GM19463 (cell line): Measurements from ENCODE around the gene CTSC.
"Not testable (repeated sequence)": the region's sequence is repeated elsewhere in the genome, so short reads cannot be mapped to it uniquely, and the experiment has no call there.

Source experiments
- ATAC-seq: cut with Tn5 transposase; IDR thresholded peaks from one replicate; pipeline ENCODE4 v1.9.1; 2021; ENCODE audit warnings: mild to moderate bottlenecking, moderate library complexity; ENCODE audit not compliant: unreplicated experiment

The CTSC gene

GRCh38 chr11:88353386-88353785, 15.8 kb upstream of the CTSC start:
- no peak for ATAC-seq

- ATAC-seq: no peak
Observed at GRCh38 chr11:88352139-88352538, 14.6 kb upstream of the CTSC start.

- no peak for ATAC-seq
Observed at GRCh38 chr11:88348870-88349269, 11.3 kb upstream of the CTSC start.

GRCh38 chr11:88345949-88346348, 8.4 kb upstream of the CTSC start:
- peak; percentile 34 for ATAC-seq

- peak; percentile 60 for ATAC-seq
Observed at GRCh38 chr11:88345408-88345807, 7.9 kb upstream of the CTSC start.

- no peak for ATAC-seq
Observed at GRCh38 chr11:88344869-88345268, 7.3 kb upstream of the CTSC start.

GRCh38 chr11:88341522-88342251, 4.2 kb upstream of the CTSC start:
- no peak for ATAC-seq

GRCh38 chr11:88340366-88340935, 2.9 kb upstream of the CTSC start:
- no peak for ATAC-seq

GRCh38 chr11:88337987-88338668, 592 bp upstream of the CTSC start:
- ATAC-seq: peak; percentile 54

GRCh38 chr11:88335284-88335683, 2.3 kb downstream of the CTSC start:
- no peak for ATAC-seq

- no peak for ATAC-seq
Observed at GRCh38 chr11:88333862-88334261, 3.7 kb downstream of the CTSC start.

- ATAC-seq: no peak
Observed at GRCh38 chr11:88332851-88333250, 4.7 kb downstream of the CTSC start.

GRCh38 chr11:88330826-88331428, 6.6 kb downstream of the CTSC start:
- no peak for ATAC-seq

- no peak for ATAC-seq
Observed at GRCh38 chr11:88329563-88330250, 7.8 kb downstream of the CTSC start.

GRCh38 chr11:88327462-88328143, 9.9 kb downstream of the CTSC start:
- peak; percentile 18 for ATAC-seq

- ATAC-seq: peak; percentile 55
Observed at GRCh38 chr11:88327061-88327460, 10.5 kb downstream of the CTSC start.

GRCh38 chr11:88326099-88326498, 11.4 kb downstream of the CTSC start:
- no peak for ATAC-seq

GRCh38 chr11:88324562-88325345, 12.8 kb downstream of the CTSC start:
- ATAC-seq: no peak

GRCh38 chr11:88322881-88323280, 14.7 kb downstream of the CTSC start:
- ATAC-seq: not testable (repeated sequence)

GRCh38 chr11:88321412-88321811, 16.1 kb downstream of the CTSC start:
- not testable (repeated sequence) for ATAC-seq
